ENCODE measurements around the gene GALNT14.

The GALNT14 gene

DNA sequence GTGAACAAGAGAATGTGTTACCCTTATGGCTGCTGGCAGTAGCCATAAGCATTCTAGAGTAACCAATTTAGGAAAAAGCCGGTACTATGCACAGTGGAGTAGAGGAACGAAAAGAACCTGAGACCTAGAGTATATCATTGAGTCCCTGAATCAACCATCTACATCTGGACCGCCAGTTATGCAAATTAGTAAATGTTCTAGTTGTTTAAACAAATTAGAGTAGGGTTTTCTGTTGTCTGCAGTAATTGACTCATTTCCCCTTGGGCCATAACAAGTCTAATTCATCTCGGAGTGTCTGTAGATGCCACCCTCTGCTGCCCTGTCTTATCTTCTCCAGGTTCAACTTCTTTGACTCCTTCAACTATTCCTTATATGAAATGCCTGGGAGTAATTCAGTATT, 270.9 kb downstream of the GALNT14 start:
- Histone ChIP-seq H4K20me1 (ENCODE audit: insufficient read depth, low read length, poor library complexity, severe bottlenecking) (no peaks in the 10 kb centered on the region), H3F3A (ENCODE audit: low read depth) (no peaks in the 10 kb centered on the region), H3K9me3 (ENCODE audit: insufficient read depth, low read depth, low read length) (no peaks in the 10 kb centered on the region), H3K4me1 (ENCODE audit: insufficient read depth, low read length, poor library complexity, severe bottlenecking) (peaks cover 10% of the 10 kb centered on the region), H3K27me3 (ENCODE audit: insufficient read depth, low read length, poor library complexity, severe bottlenecking) (no peaks in the 10 kb centered on the region), H3K9me2 (replicated peaks; ENCODE audit: low read depth, low read length) (no peaks in the 10 kb centered on the region), H3K79me2 (ENCODE audit: insufficient read depth, low read length) (no peaks in the 10 kb centered on the region), H3K36me3 (ENCODE audit: insufficient read depth, low read length) (no peaks in the 10 kb centered on the region), H3K9ac (ENCODE audit: low read depth, low read length, poor library complexity, severe bottlenecking) (no peak overlapping the region), H2AFZ (ENCODE audit: low read length) (no peak overlapping the region), H3K4me3 (ENCODE audit: low read length, poor library complexity, severe bottlenecking) (no peak overlapping the region), H3K4me2 (ENCODE audit: low read depth, low read length, poor library complexity, severe bottlenecking) (no peak overlapping the region)
- TF ChIP-seq, protein P1, sequence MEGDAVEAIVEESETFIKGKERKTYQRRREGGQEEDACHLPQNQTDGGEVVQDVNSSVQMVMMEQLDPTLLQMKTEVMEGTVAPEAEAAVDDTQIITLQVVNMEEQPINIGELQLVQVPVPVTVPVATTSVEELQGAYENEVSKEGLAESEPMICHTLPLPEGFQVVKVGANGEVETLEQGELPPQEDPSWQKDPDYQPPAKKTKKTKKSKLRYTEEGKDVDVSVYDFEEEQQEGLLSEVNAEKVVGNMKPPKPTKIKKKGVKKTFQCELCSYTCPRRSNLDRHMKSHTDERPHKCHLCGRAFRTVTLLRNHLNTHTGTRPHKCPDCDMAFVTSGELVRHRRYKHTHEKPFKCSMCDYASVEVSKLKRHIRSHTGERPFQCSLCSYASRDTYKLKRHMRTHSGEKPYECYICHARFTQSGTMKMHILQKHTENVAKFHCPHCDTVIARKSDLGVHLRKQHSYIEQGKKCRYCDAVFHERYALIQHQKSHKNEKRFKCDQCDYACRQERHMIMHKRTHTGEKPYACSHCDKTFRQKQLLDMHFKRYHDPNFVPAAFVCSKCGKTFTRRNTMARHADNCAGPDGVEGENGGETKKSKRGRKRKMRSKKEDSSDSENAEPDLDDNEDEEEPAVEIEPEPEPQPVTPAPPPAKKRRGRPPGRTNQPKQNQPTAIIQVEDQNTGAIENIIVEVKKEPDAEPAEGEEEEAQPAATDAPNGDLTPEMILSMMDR (conservative IDR thresholded peaks at IDR 0.05; ENCODE audit: low read length), result no peak
- no peak for TF ChIP-seq EZH2phosphoT487 (IDR thresholded peaks at IDR 0.05; ENCODE audit: borderline replicate concordance)

DNA sequence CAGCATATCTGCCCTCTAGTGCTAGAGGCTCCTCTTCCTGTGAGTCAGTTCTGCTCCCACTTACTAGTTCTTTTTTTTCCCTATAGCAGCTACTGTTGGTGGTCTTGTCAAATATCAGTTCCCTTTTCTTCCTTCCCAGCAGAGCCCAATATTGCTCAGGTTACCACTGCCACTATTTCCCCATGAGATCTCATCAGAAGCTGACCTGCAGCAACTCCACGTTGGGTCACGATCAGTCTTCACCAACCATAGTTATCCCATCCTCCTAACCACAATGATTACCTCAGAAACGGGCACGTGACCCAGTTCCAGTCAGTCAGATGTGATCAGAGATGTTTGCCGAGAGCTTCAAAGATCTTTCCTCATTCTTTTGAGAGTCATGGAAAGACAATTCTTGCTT, 271.3 kb downstream of the GALNT14 start:
- peak overlapping the region; percentile 23 for H3K4me2 ChIP-seq (ENCODE audit: low read depth, low read length, poor library complexity, severe bottlenecking)
- no peaks in the 10 kb centered on the region for H3K9me2 ChIP-seq (replicated peaks; ENCODE audit: low read depth, low read length)
- no peaks in the 10 kb centered on the region for H3F3A ChIP-seq (ENCODE audit: low read depth)
- H3K27me3 ChIP-seq (ENCODE audit: insufficient read depth, low read length, poor library complexity, severe bottlenecking), result no peaks in the 10 kb centered on the region
- no peaks in the 10 kb centered on the region for H3K36me3 ChIP-seq (ENCODE audit: insufficient read depth, low read length)
- no peak overlapping the region for H3K9ac ChIP-seq (ENCODE audit: low read depth, low read length, poor library complexity, severe bottlenecking)
- H3K79me2 ChIP-seq (ENCODE audit: insufficient read depth, low read length), result no peaks in the 10 kb centered on the region
- H3K9me3 ChIP-seq (ENCODE audit: insufficient read depth, low read depth, low read length), result no peaks in the 10 kb centered on the region
- no peak overlapping the region for H2AFZ ChIP-seq (ENCODE audit: low read length)
- TF ChIP-seq, protein P1 (conservative IDR thresholded peaks at IDR 0.05; ENCODE audit: low read length), result no peak
- TF ChIP-seq EZH2phosphoT487 (IDR thresholded peaks at IDR 0.05; ENCODE audit: borderline replicate concordance), result no peak
- peaks cover 10% of the 10 kb centered on the region for H3K4me1 ChIP-seq (ENCODE audit: insufficient read depth, low read length, poor library complexity, severe bottlenecking)
- H3K4me3 ChIP-seq (ENCODE audit: low read length, poor library complexity, severe bottlenecking), result no peak overlapping the region
- no peaks in the 10 kb centered on the region for H4K20me1 ChIP-seq (ENCODE audit: insufficient read depth, low read length, poor library complexity, severe bottlenecking)

DNA sequence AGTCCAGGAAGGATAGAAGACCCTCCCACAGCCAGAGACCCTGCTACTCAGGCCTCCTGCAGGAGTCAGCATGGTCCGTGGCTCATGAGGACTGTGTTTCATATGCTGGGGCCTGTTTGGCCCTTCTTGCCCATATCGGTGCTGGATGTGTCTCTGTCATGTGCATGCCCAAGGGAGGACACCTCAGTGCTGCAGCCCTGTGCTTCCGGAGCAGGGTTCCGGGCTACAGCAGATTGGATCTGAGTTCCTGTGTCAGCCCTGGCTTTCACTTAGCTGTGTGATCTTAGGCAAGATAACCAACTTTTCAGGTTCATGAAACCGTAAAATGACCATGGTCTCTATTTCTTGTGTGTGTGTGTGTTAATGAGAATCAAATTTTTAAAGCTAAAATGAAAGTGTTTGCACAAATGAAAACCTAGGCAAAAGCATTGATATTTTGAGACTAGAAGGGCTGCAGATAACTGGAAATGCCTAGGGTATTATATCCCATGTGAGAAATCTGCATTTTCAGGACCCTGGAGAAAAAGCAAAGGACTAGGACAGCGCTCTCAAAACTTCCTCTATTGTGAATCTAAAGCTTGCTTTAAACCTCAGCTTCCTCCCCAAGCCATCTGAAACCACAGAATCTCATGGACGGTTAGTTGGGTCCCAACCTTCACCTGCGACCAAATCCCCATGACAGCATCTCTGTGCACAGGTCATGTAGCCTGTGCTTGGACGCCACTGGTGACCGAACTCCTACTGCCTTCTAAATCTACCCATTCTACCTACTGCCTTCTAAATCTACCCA, 272.2 kb downstream of the GALNT14 start:
- H4K20me1 ChIP-seq (ENCODE audit: insufficient read depth, low read length, poor library complexity, severe bottlenecking), result no peaks in the 10 kb centered on the region
- no peaks in the 10 kb centered on the region for H3K9me2 ChIP-seq (replicated peaks; ENCODE audit: low read depth, low read length)
- H3K4me2 ChIP-seq (ENCODE audit: low read depth, low read length, poor library complexity, severe bottlenecking), result peak overlapping the region; percentile 23
- peak overlapping the region; percentile 43 for H3K4me3 ChIP-seq (ENCODE audit: low read length, poor library complexity, severe bottlenecking)
- no peak overlapping the region for H2AFZ ChIP-seq (ENCODE audit: low read length)
- no peaks in the 10 kb centered on the region for H3K36me3 ChIP-seq (ENCODE audit: insufficient read depth, low read length)
- H3F3A ChIP-seq (ENCODE audit: low read depth), result no peaks in the 10 kb centered on the region
- peaks cover 10% of the 10 kb centered on the region for H3K4me1 ChIP-seq (ENCODE audit: insufficient read depth, low read length, poor library complexity, severe bottlenecking)
- H3K9ac ChIP-seq (ENCODE audit: low read depth, low read length, poor library complexity, severe bottlenecking), result no peak overlapping the region
- TF ChIP-seq, protein P1 (conservative IDR thresholded peaks at IDR 0.05; ENCODE audit: low read length), result no peak
- no peak for TF ChIP-seq EZH2phosphoT487 (IDR thresholded peaks at IDR 0.05; ENCODE audit: borderline replicate concordance)
- no peaks in the 10 kb centered on the region for H3K27me3 ChIP-seq (ENCODE audit: insufficient read depth, low read length, poor library complexity, severe bottlenecking)
- H3K79me2 ChIP-seq (ENCODE audit: insufficient read depth, low read length), result no peaks in the 10 kb centered on the region
- no peaks in the 10 kb centered on the region for H3K9me3 ChIP-seq (ENCODE audit: insufficient read depth, low read depth, low read length)
